ENCODE measurements around the gene GABBR2. TPM values are rescaled to one million over a fixed set of nuclear protein-coding genes. Genes with fewer than 3 reads are reported as not detected.
"Not testable (repeated sequence)": the region's sequence is repeated elsewhere in the genome, so short reads cannot be mapped to it uniquely, and the experiment has no call there.

The GABBR2 gene
- total and polyA plus RNA-seq, 4 donors, result 0.39 TPM; not detected in 3

GRCh38 chr9:98593354-98594253, 115.1 kb downstream of the GABBR2 start:
- no peak overlapping the region for H3K4me3 ChIP-seq (ENCODE audit: low read length in 2 of 2)
- intact Hi-C loops (cut with DNase I), result no loop called here
- ATAC-seq (ENCODE audit: low FRiP score) (peak; percentile 51), DNase-seq (no peak)
- H3K4me1 ChIP-seq (ENCODE audit: control insufficient read depth in 1 of 2, insufficient read depth in 2 of 2, low read length in 2 of 2), result no peaks in the 10 kb centered on the region
- no peaks in the 10 kb centered on the region for H3K36me3 ChIP-seq (ENCODE audit: control insufficient read depth in 1 of 2, insufficient read depth in 2 of 2, low read length in 1 of 2)
- H3K27me3 ChIP-seq (ENCODE audit: control insufficient read depth in 1 of 2, insufficient read depth in 2 of 2, low read length in 1 of 2), result no peaks in the 10 kb centered on the region
- 70 to 77% methylated on average over 13 to 15 of the region's 15 CpGs for WGBS, 2 donors
- no peaks in the 10 kb centered on the region for H3K9me3 ChIP-seq (ENCODE audit: control insufficient read depth, low read length)
- no peak overlapping the region for H3K27ac ChIP-seq (ENCODE audit: low read depth in 1 of 2, low read length in 2 of 2)

DNA sequence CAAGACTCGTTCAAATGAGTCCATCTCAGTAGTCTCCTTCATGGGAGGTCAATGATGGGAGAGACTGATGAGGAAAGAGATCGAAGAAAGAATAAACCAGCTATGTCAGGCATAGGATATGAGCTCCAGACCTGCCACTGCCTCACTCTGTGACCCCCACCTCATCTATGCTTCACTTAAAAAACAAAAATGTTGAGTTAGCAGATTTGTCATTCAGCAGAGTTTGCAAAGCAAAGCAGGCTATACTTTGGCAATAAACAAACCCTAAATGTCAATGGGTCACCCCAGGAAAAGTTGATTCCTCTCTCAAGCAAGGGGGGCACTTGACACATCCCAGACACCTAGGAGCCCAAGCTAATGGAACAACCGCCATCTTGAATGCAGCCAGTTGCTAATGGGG, 117.0 kb downstream of the GABBR2 start:
- WGBS, 2 donors, result 88 to 89% methylated on average over 3 of the region's 3 CpGs
- no peaks in the 10 kb centered on the region for H3K27me3 ChIP-seq (ENCODE audit: control insufficient read depth in 1 of 2, insufficient read depth in 2 of 2, low read length in 1 of 2)
- no peaks in the 10 kb centered on the region for H3K9me3 ChIP-seq (ENCODE audit: control insufficient read depth, low read length)
- H3K27ac ChIP-seq (ENCODE audit: low read depth in 1 of 2, low read length in 2 of 2), result no peak overlapping the region
- no peak overlapping the region for H3K4me3 ChIP-seq (ENCODE audit: low read length in 2 of 2)
- H3K4me1 ChIP-seq (ENCODE audit: control insufficient read depth in 1 of 2, insufficient read depth in 2 of 2, low read length in 2 of 2), result no peaks in the 10 kb centered on the region
- intact Hi-C loops (cut with DNase I), result no loop called here
- no peak for ATAC-seq (ENCODE audit: low FRiP score)
- no peak for DNase-seq
- no peaks in the 10 kb centered on the region for H3K36me3 ChIP-seq (ENCODE audit: control insufficient read depth in 1 of 2, insufficient read depth in 2 of 2, low read length in 1 of 2)

GRCh38 chr9:98590101-98590500, 118.6 kb downstream of the GABBR2 start:
- intact Hi-C loops (cut with DNase I), result no loop called here
- no peak overlapping the region for H3K27ac ChIP-seq (ENCODE audit: low read depth in 1 of 2, low read length in 2 of 2)
- no peak for ATAC-seq (ENCODE audit: low FRiP score)
- no peak overlapping the region for H3K4me3 ChIP-seq (ENCODE audit: low read length in 2 of 2)
- WGBS, 2 donors, result 61 to 62% methylated on average over 3 of the region's 3 CpGs
- DNase-seq, result no peak
- no peaks in the 10 kb centered on the region for H3K27me3 ChIP-seq (ENCODE audit: control insufficient read depth in 1 of 2, insufficient read depth in 2 of 2, low read length in 1 of 2)
- H3K4me1 ChIP-seq (ENCODE audit: control insufficient read depth in 1 of 2, insufficient read depth in 2 of 2, low read length in 2 of 2), result no peaks in the 10 kb centered on the region
- no peaks in the 10 kb centered on the region for H3K9me3 ChIP-seq (ENCODE audit: control insufficient read depth, low read length)
- no peaks in the 10 kb centered on the region for H3K36me3 ChIP-seq (ENCODE audit: control insufficient read depth in 1 of 2, insufficient read depth in 2 of 2, low read length in 1 of 2)

DNA sequence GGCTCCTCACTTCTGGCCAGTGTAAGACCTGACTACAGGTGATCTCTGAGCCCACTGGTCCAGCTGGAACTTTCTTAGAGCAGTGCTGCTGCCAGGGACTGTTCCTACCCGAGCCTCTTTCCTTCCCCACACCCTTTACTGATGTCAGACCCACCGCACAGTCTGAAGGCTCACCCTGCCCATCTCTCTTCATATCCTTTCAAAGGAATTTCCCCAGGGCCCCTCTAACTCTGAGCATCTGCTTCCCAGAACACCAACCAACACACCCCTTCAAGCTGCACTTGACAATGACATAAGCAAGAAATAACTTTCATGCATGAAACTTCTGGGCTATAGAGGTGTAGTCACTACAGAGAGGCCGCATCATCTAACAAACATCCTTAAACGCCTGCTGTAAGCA, 119.6 kb downstream of the GABBR2 start:
- intact Hi-C loops (cut with DNase I), result no loop called here
- Histone ChIP-seq H3K36me3 (ENCODE audit: control insufficient read depth in 1 of 2, insufficient read depth in 2 of 2, low read length in 1 of 2) (no peaks in the 10 kb centered on the region), H3K27ac (ENCODE audit: low read depth in 1 of 2, low read length in 2 of 2) (no peak overlapping the region), H3K9me3 (ENCODE audit: control insufficient read depth, low read length) (no peaks in the 10 kb centered on the region), H3K27me3 (ENCODE audit: control insufficient read depth in 1 of 2, insufficient read depth in 2 of 2, low read length in 1 of 2) (no peaks in the 10 kb centered on the region), H3K4me1 (ENCODE audit: control insufficient read depth in 1 of 2, insufficient read depth in 2 of 2, low read length in 2 of 2) (no peaks in the 10 kb centered on the region), H3K4me3 (ENCODE audit: low read length in 2 of 2) (no peak overlapping the region)
- DNase-seq, result no peak
- ATAC-seq (ENCODE audit: low FRiP score), result no peak
- WGBS, 2 donors, result 77 to 80% methylated on average over 4 of the region's 4 CpGs

GRCh38 chr9:98584853-98585438, 123.8 kb downstream of the GABBR2 start:
- H3K27ac ChIP-seq (ENCODE audit: low read depth in 1 of 2, low read length in 2 of 2); H3K4me3 ChIP-seq (ENCODE audit: low read length in 2 of 2); H3K36me3 ChIP-seq (ENCODE audit: control insufficient read depth in 1 of 2, insufficient read depth in 2 of 2, low read length in 1 of 2); DNase-seq; H3K27me3 ChIP-seq (ENCODE audit: control insufficient read depth in 1 of 2, insufficient read depth in 2 of 2, low read length in 1 of 2); H3K4me1 ChIP-seq (ENCODE audit: control insufficient read depth in 1 of 2, insufficient read depth in 2 of 2, low read length in 2 of 2); H3K9me3 ChIP-seq (ENCODE audit: control insufficient read depth, low read length); intact Hi-C loops (cut with DNase I); ATAC-seq (ENCODE audit: low FRiP score): not testable (repeated sequence)
- 70 to 79% methylated on average over 9 of the region's 10 CpGs for whole genome bisulfite sequencing, 2 donors

- ATAC-seq (ENCODE audit: low FRiP score), result no peak
- DNase-seq, result no peak
- WGBS, 2 donors, result 22 to 24% methylated on average over 1 of the region's 1 CpG
- Histone ChIP-seq H3K27me3 (ENCODE audit: control insufficient read depth in 1 of 2, insufficient read depth in 2 of 2, low read length in 1 of 2) (no peaks in the 10 kb centered on the region), H3K9me3 (ENCODE audit: control insufficient read depth, low read length) (no peaks in the 10 kb centered on the region), H3K4me1 (ENCODE audit: control insufficient read depth in 1 of 2, insufficient read depth in 2 of 2, low read length in 2 of 2) (no peaks in the 10 kb centered on the region), H3K36me3 (ENCODE audit: control insufficient read depth in 1 of 2, insufficient read depth in 2 of 2, low read length in 1 of 2) (no peaks in the 10 kb centered on the region), H3K4me3 (ENCODE audit: low read length in 2 of 2) (no peak overlapping the region), H3K27ac (ENCODE audit: low read depth in 1 of 2, low read length in 2 of 2) (no peak overlapping the region)
- intact Hi-C loops (cut with DNase I), result no loop called here
Observed at GRCh38 chr9:98584059-98584458, 124.7 kb downstream of the GABBR2 start.

- DNase-seq, result no peak
Observed at GRCh38 chr9:98583417-98583816, 125.3 kb downstream of the GABBR2 start.

DNA sequence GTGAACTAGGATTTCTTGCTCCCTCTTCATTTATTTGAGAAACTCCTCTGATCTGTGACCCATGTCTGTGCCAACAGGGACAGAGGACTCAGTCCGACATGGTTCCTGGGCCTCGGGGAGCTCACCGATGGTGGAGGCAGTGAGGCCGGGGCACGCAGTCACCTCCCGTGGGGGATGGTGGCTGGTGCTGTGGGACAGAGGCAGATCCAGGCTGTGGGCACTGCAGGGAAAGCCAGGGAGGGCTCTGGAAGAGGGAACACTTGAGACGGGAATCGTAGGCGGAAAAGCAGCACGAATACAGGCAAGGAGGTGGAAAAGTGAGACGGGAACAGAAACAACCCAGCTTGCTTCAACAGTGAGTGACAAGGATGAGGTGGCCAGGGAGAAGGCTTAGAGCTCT, 127.8 kb downstream of the GABBR2 start:
- intact Hi-C loops (cut with DNase I), result no loop called here
- ATAC-seq (ENCODE audit: low FRiP score) (no peak), DNase-seq (no peak)

More at GRCh38 chr9:98583417-98583816, 125.3 kb downstream of the GABBR2 start:
- H3K27me3 ChIP-seq (ENCODE audit: control insufficient read depth in 1 of 2, insufficient read depth in 2 of 2, low read length in 1 of 2), result no peaks in the 10 kb centered on the region
- H3K36me3 ChIP-seq (ENCODE audit: control insufficient read depth in 1 of 2, insufficient read depth in 2 of 2, low read length in 1 of 2), result no peaks in the 10 kb centered on the region
- intact Hi-C loops (cut with DNase I), result no loop called here
- ATAC-seq (ENCODE audit: low FRiP score), result no peak
- WGBS, 2 donors, result 86% methylated on average over 3 of the region's 3 CpGs
- H3K27ac ChIP-seq (ENCODE audit: low read depth in 1 of 2, low read length in 2 of 2), result no peak overlapping the region
- H3K4me1 ChIP-seq (ENCODE audit: control insufficient read depth in 1 of 2, insufficient read depth in 2 of 2, low read length in 2 of 2), result no peaks in the 10 kb centered on the region
- H3K4me3 ChIP-seq (ENCODE audit: low read length in 2 of 2), result no peak overlapping the region
- H3K9me3 ChIP-seq (ENCODE audit: control insufficient read depth, low read length), result no peaks in the 10 kb centered on the region

GRCh38 chr9:98579700-98580099, 129.0 kb downstream of the GABBR2 start:
- Histone ChIP-seq H3K4me1 (ENCODE audit: control insufficient read depth in 1 of 2, insufficient read depth in 2 of 2, low read length in 2 of 2) (no peaks in the 10 kb centered on the region), H3K27ac (ENCODE audit: low read depth in 1 of 2, low read length in 2 of 2) (no peak overlapping the region), H3K36me3 (ENCODE audit: control insufficient read depth in 1 of 2, insufficient read depth in 2 of 2, low read length in 1 of 2) (no peaks in the 10 kb centered on the region), H3K9me3 (ENCODE audit: control insufficient read depth, low read length) (no peaks in the 10 kb centered on the region), H3K4me3 (ENCODE audit: low read length in 2 of 2) (no peak overlapping the region), H3K27me3 (ENCODE audit: control insufficient read depth in 1 of 2, insufficient read depth in 2 of 2, low read length in 1 of 2) (peaks cover 0 to 1% of the 10 kb centered on the region in 2 donors)
- ATAC-seq (ENCODE audit: low FRiP score) (no peak), DNase-seq (no peak)
- intact Hi-C loops (cut with DNase I), result no loop called here
- WGBS, 2 donors, result 78 to 82% methylated on average over 2 of the region's 2 CpGs

More for the DNA sequence above, 127.8 kb downstream of the GABBR2 start:
- 48 to 58% methylated on average over 11 of the region's 11 CpGs for WGBS, 2 donors
- no peaks in the 10 kb centered on the region for H3K36me3 ChIP-seq (ENCODE audit: control insufficient read depth in 1 of 2, insufficient read depth in 2 of 2, low read length in 1 of 2)
- no peaks in the 10 kb centered on the region for H3K4me1 ChIP-seq (ENCODE audit: control insufficient read depth in 1 of 2, insufficient read depth in 2 of 2, low read length in 2 of 2)
- H3K9me3 ChIP-seq (ENCODE audit: control insufficient read depth, low read length), result no peaks in the 10 kb centered on the region
- no peaks in the 10 kb centered on the region for H3K27me3 ChIP-seq (ENCODE audit: control insufficient read depth in 1 of 2, insufficient read depth in 2 of 2, low read length in 1 of 2)
- no peak overlapping the region for H3K27ac ChIP-seq (ENCODE audit: low read depth in 1 of 2, low read length in 2 of 2)
- H3K4me3 ChIP-seq (ENCODE audit: low read length in 2 of 2), result no peak overlapping the region
